Keratinocyte (primary cell): ENCODE data around the gene PYGB. TPM values are rescaled to one million over a fixed set of nuclear protein-coding genes. Genes with fewer than 3 reads are reported as not detected.

Experiments used
- DNase-seq: peaks from one replicate; pipeline ENCODE4 v3.0.0-alpha.2; 2011; ENCODE audit warnings: low read depth, missing footprints, low spot score
- FAIRE-seq: peaks from 2 replicates; lab custom pipeline; 2011; peaks lifted over from hg19 to GRCh38; lab: Jason Lieb, UNC
- H2AFZ ChIP-seq: 2 replicates; pipeline ENCODE4 v1.6.0; 2012; ENCODE audit warnings: low read length, control low read depth, inconsistent platforms; ENCODE audit not compliant: control insufficient read depth
- H3K27ac ChIP-seq: 2 replicates; pipeline ENCODE4 v1.5.1; 2011; ENCODE audit warnings: low read length; ENCODE audit not compliant: control insufficient read depth, insufficient read depth
- H3K27me3 ChIP-seq: 3 replicates; pipeline ENCODE4 v1.6.0; 2011; ENCODE audit warnings: low read length; ENCODE audit not compliant: control insufficient read depth, insufficient read depth; ENCODE audit errors: extremely low read depth
- H3K36me3 ChIP-seq, 2 experiments: 2 replicates in 1 of 2; 3 replicates in 1 of 2; pipeline ENCODE4 v1.5.1; 2011; ENCODE audit warnings: low read length in 2 of 2, mild to moderate bottlenecking in 1 of 2; ENCODE audit not compliant: control insufficient read depth in 2 of 2, insufficient read depth in 2 of 2; ENCODE audit errors: extremely low read depth in 1 of 2
- H3K4me1 ChIP-seq: 3 replicates; pipeline ENCODE4 v1.5.1; 2011; ENCODE audit warnings: low read length; ENCODE audit not compliant: control insufficient read depth, insufficient read depth; ENCODE audit errors: extremely low read depth
- H3K4me2 ChIP-seq: 3 replicates; pipeline ENCODE4 v1.6.0; 2011; ENCODE audit warnings: low read depth, low read length; ENCODE audit not compliant: control insufficient read depth, insufficient read depth; ENCODE audit errors: extremely low read depth
- H3K4me3 ChIP-seq, 3 experiments: fragments of 200-600 bp in 1 of 3; sonication (generic) in 1 of 3; 2 replicates in 2 of 3; 3 replicates in 1 of 3; pipeline ENCODE4 v1.5.1; 2011 to 2016; ENCODE audit warnings: low read length in 3 of 3, mild to moderate bottlenecking in 3 of 3, control low read depth in 2 of 3, inconsistent platforms in 1 of 3, low read depth in 1 of 3, mixed read lengths in 1 of 3, mixed run types in 1 of 3, moderate library complexity in 1 of 3; ENCODE audit not compliant: control insufficient read depth in 2 of 3, insufficient read depth in 2 of 3; ENCODE audit errors: extremely low read depth in 1 of 3
- H3K79me2 ChIP-seq: 2 replicates; pipeline ENCODE4 v1.6.0; 2012; ENCODE audit warnings: low read length; ENCODE audit not compliant: control insufficient read depth, insufficient read depth
- H3K9ac ChIP-seq: 3 replicates; pipeline ENCODE4 v1.6.0; 2011; ENCODE audit warnings: low read length; ENCODE audit not compliant: control insufficient read depth, insufficient read depth; ENCODE audit errors: extremely low read depth
- H3K9me1 ChIP-seq: 3 replicates; pipeline ENCODE4 v1.6.0; 2011; ENCODE audit warnings: low read length; ENCODE audit not compliant: control insufficient read depth, insufficient read depth; ENCODE audit errors: extremely low read depth
- H3K9me3 ChIP-seq: 2 replicates; pipeline ENCODE4 v1.5.1; 2012; ENCODE audit warnings: low read depth, low read length; ENCODE audit not compliant: control insufficient read depth
- H4K20me1 ChIP-seq: 3 replicates; pipeline ENCODE4 v1.6.0; 2011; ENCODE audit warnings: low read length; ENCODE audit not compliant: control insufficient read depth, insufficient read depth; ENCODE audit errors: extremely low read depth
- EZH2 ChIP-seq: IDR thresholded peaks from one replicate; pipeline ENCODE4 v1.6.1; 2012; ENCODE audit warnings: inconsistent platforms, mild to moderate bottlenecking, low read length, moderate library complexity
- dilution Hi-C: fragments of 300-500 bp; cut with MboI; formaldehyde crosslinking; loops from one replicate; pipeline ENCODE4 v1.7.0; 2020; ENCODE audit warnings: low sequenced_read_pairs; ENCODE audit not compliant: extremely low pct_ligation_motif_present
- polyA plus RNA-seq, 5 experiments: library from polyadenylated mRNA; depleted of rRNA in 3 of 5; stranded (reverse) in 3 of 5; stranded (forward) in 1 of 5; unstranded in 1 of 5; fragments of >200 nt; gene quantifications; 1 replicate in 1 of 5; 2 replicates in 3 of 5; 3 replicates in 1 of 5; pipeline versions ENCODE4 v1.2.1 to v1.2.3, GENCODE V29; 2011 to 2012; ENCODE audit warnings: missing spikeins in 2 of 5, low read depth in 1 of 5, low replicate concordance in 1 of 5
- TF ChIP-seq, protein P1 (sequence below), 3 experiments: IDR thresholded peaks in 1 of 3; conservative IDR thresholded peaks in 1 of 3; optimal IDR thresholded peaks in 1 of 3; 2 replicates in 2 of 3; 3 replicates in 1 of 3; pipeline versions ENCODE3 to v1.5.1; 2011; ENCODE audit warnings: low read length in 3 of 3, mild to moderate bottlenecking in 3 of 3, moderate library complexity in 2 of 3, control low read depth in 1 of 3, inconsistent platforms in 1 of 3; ENCODE audit not compliant: insufficient read depth in 2 of 3; ENCODE audit errors: extremely low read depth in 1 of 3

The PYGB gene
- polyA plus RNA-seq, 1 donor (not counting 4 experiments of a cell fraction or from before 2014, with no cell fraction given): 78.3 TPM

DNA sequence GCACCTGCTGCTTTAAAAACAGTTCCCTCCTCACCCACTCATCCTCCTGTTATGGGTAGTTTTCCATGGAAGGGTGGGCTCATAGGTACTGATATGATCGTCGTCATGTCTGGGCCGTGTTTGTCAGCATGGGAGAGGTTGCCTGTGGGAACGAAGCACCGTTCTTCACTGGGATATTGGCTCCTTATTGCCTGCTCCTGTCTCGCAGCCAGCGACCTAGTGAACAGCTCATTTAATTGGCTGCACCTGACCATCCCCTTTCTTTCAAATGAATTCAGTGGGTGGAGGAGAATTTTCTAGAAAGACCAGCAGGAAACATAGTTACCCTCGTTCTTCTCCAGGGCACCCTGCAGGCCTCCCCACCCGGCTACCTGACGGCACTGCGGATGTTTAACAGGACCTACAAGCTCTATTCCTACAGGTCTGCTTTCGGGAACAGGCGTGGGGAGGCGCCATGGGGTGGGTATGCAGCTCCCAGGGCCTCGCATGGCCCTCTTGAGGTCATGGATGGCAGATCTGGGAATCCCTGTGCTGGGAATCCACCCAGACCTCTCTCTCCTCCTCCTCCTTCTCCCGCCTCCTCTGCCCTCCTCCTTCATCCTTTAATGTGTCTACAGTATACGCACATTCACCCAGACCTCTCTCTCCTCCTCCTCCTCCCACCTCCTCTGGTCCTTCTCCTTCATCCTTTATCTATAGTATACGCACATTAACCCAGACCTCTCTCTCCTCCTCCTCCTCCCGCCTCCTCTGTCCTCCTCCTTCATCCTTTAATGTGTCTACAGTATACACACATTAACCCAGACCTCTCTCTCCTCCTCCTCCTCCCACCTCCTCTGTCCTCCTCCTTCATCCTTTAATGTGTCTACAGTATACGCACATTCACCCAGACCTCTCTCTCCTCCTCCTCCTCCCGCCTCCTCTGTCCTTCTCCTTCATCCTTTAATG, 30.4 kb upstream of the PYGB start:
- Histone ChIP-seq H2AFZ (no peak overlapping the region), H3K79me2 (no peaks in the 10 kb centered on the region), H3K4me2 (no peak overlapping the region), H3K9me1 (no peaks in the 10 kb centered on the region), H3K36me3 (peaks cover 26 to 49% of the 10 kb centered on the region in 2 experiments), H3K27ac (no peak overlapping the region), H3K4me1 (peaks cover 2% of the 10 kb centered on the region), H3K9me3 (no peaks in the 10 kb centered on the region), H4K20me1 (no peaks in the 10 kb centered on the region), H3K27me3 (no peaks in the 10 kb centered on the region), H3K4me3 (no peak overlapping the region), H3K9ac (no peak overlapping the region)
- TF ChIP-seq, protein P1, sequence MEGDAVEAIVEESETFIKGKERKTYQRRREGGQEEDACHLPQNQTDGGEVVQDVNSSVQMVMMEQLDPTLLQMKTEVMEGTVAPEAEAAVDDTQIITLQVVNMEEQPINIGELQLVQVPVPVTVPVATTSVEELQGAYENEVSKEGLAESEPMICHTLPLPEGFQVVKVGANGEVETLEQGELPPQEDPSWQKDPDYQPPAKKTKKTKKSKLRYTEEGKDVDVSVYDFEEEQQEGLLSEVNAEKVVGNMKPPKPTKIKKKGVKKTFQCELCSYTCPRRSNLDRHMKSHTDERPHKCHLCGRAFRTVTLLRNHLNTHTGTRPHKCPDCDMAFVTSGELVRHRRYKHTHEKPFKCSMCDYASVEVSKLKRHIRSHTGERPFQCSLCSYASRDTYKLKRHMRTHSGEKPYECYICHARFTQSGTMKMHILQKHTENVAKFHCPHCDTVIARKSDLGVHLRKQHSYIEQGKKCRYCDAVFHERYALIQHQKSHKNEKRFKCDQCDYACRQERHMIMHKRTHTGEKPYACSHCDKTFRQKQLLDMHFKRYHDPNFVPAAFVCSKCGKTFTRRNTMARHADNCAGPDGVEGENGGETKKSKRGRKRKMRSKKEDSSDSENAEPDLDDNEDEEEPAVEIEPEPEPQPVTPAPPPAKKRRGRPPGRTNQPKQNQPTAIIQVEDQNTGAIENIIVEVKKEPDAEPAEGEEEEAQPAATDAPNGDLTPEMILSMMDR (optimal IDR thresholded peaks at IDR 0.05 in 1 of 3, IDR thresholded peaks at IDR 0.05 in 1 of 3, conservative IDR thresholded peaks at IDR 0.05 in 1 of 3; ENCODE audit: extremely low read depth in 1 of 3, insufficient read depth in 2 of 3, low read length in 3 of 3): no peak
- TF ChIP-seq EZH2: no peak
- DNase-seq (no peak), FAIRE-seq (no peak)
- dilution Hi-C loops: no loop called here

DNA sequence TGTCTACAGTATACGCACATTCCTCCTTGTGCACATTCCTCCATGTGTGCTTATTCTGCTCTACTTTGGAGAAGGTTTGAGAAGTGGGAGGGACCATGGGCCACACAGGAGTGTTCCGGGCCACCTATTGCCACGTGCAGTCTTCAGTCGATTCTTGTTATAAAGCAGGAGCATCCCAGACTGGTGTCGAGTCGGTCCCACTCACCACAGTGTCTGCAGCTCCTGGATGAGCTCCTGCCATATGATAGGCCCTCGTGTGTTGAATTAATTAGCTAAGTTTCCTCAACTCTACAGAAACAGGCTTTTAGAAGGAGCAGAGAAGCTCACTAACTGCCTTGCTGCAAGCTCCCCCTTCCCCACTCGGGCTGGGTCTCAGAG, 29.8 kb upstream of the PYGB start:
- Histone ChIP-seq H3K36me3 (peaks cover 25 to 46% of the 10 kb centered on the region in 2 experiments), H3K4me3 (no peak overlapping the region), H3K9ac (no peak overlapping the region), H3K79me2 (no peaks in the 10 kb centered on the region), H2AFZ (no peak overlapping the region), H3K4me2 (no peak overlapping the region), H4K20me1 (no peaks in the 10 kb centered on the region), H3K27ac (no peak overlapping the region), H3K9me3 (no peaks in the 10 kb centered on the region), H3K9me1 (no peaks in the 10 kb centered on the region), H3K27me3 (no peaks in the 10 kb centered on the region), H3K4me1 (peaks cover 8% of the 10 kb centered on the region)
- no peak for DNase-seq
- dilution Hi-C loops: no loop called here
- TF ChIP-seq EZH2: no peak
- TF ChIP-seq, protein P1 (optimal IDR thresholded peaks at IDR 0.05 in 1 of 3, IDR thresholded peaks at IDR 0.05 in 1 of 3, conservative IDR thresholded peaks at IDR 0.05 in 1 of 3; ENCODE audit: extremely low read depth in 1 of 3, insufficient read depth in 2 of 3, low read length in 3 of 3): no peak
- FAIRE-seq: no peak
